IMR-90 (cell line): Measurements from ENCODE around the gene CCL27. TPM values are rescaled to one million over a fixed set of nuclear protein-coding genes. Genes with fewer than 3 reads are reported as not detected.

ENCODE experiments used
- ATAC-seq: fragments of 200-7000 bp; cut with Tn5 transposase; 2 replicates; pipeline ENCODE4 v1.9.1; 2020; ENCODE audit warnings: low read depth, mild to moderate bottlenecking, moderate library complexity
- BruUV-seq: library from RNA; stranded (reverse); fragments of 400-500 nt; replicated peaks from 2 replicates; lab custom pipeline; 2021; lab: Mats Ljungman, UMichigan
- CTCF ChIA-PET: fragments of 300-600 bp; formaldehyde crosslinking; extraction: SDS; loops from one replicate; lab custom pipeline; 2021; ENCODE audit warnings: antibody characterized with exemption; lab: Yijun Ruan, JAX
- POLR2A ChIA-PET: fragments of 300-600 bp; sonication (Branson Sonifier 250); formaldehyde crosslinking; loops from one replicate; lab custom pipeline; 2022; ENCODE audit warnings: antibody characterized with exemption; ENCODE audit not compliant: unreplicated experiment; lab: Charles Lee
- DNase-seq: peaks from one replicate; pipeline ENCODE4 v3.0.0; 2013
- H2AFZ ChIP-seq: replicated peaks from 2 replicates; pipeline ENCODE3; 2013; ENCODE audit warnings: low read length, mild to moderate bottlenecking; ENCODE audit not compliant: poor library complexity
- H2AK5ac ChIP-seq: 2 replicates; pipeline ENCODE4 v1.6.1; 2013; ENCODE audit warnings: low read depth, low read length, inconsistent platforms
- H2AK9ac ChIP-seq: replicated peaks from 2 replicates; pipeline ENCODE3; 2013; ENCODE audit warnings: mild to moderate bottlenecking, low read depth, low read length, moderate library complexity; ENCODE audit not compliant: poor library complexity
- H2BK120ac ChIP-seq: 2 replicates; pipeline ENCODE4 v1.6.1; 2013; ENCODE audit warnings: low read depth, low read length, inconsistent platforms
- H2BK15ac ChIP-seq: 3 replicates; pipeline ENCODE4 v1.6.1; 2013; ENCODE audit warnings: low read depth, low read length, inconsistent platforms
- H2BK20ac ChIP-seq: 2 replicates; pipeline ENCODE4 v1.6.1; 2013; ENCODE audit warnings: low read depth, mild to moderate bottlenecking, inconsistent platforms, low read length, moderate library complexity
- H2BK5ac ChIP-seq: 2 replicates; pipeline ENCODE4 v1.6.1; 2013; ENCODE audit warnings: mild to moderate bottlenecking, low read depth, low read length, inconsistent platforms; ENCODE audit not compliant: poor library complexity, severe bottlenecking
- H3K14ac ChIP-seq: replicated peaks from 2 replicates; pipeline ENCODE4 v1.6.1; 2013; ENCODE audit warnings: low read depth, low read length, inconsistent platforms
- H3K18ac ChIP-seq: 2 replicates; pipeline ENCODE4 v1.6.1; 2013; ENCODE audit warnings: low read depth, low read length, control low read depth
- H3K23ac ChIP-seq: 2 replicates; pipeline ENCODE4 v1.6.1; 2013; ENCODE audit warnings: low read depth, low read length, inconsistent platforms
- H3K27ac ChIP-seq: 2 replicates; pipeline ENCODE4 v1.5.1; 2013; ENCODE audit warnings: mild to moderate bottlenecking, control low read depth, low read length; ENCODE audit not compliant: insufficient read depth
- H3K27me3 ChIP-seq: 2 replicates; pipeline ENCODE4 v1.6.1; 2013; ENCODE audit warnings: low read length; ENCODE audit not compliant: control insufficient read depth, insufficient read depth
- H3K36me3 ChIP-seq: 2 replicates; pipeline ENCODE4 v1.6.1; 2013; ENCODE audit warnings: low read length, mixed read lengths; ENCODE audit not compliant: control insufficient read depth, insufficient read depth
- H3K4ac ChIP-seq: 2 replicates; pipeline ENCODE4 v1.6.1; 2013; ENCODE audit warnings: low read depth, low read length, inconsistent platforms
- H3K4me1 ChIP-seq: 2 replicates; pipeline ENCODE4 v1.6.1; 2013; ENCODE audit warnings: low read length, mixed read lengths; ENCODE audit not compliant: control insufficient read depth, insufficient read depth
- H3K4me2 ChIP-seq: 2 replicates; pipeline ENCODE4 v1.6.1; 2013; ENCODE audit warnings: low read depth, mild to moderate bottlenecking, control low read depth, low read length, moderate library complexity
- H3K4me3 ChIP-seq: 2 replicates; pipeline ENCODE4 v1.5.1; 2013; ENCODE audit warnings: low read depth, mild to moderate bottlenecking, control low read depth, low read length, moderate library complexity; ENCODE audit not compliant: insufficient read depth
- H3K56ac ChIP-seq: 2 replicates; pipeline ENCODE4 v1.6.1; 2013; ENCODE audit warnings: low read length, inconsistent platforms; ENCODE audit not compliant: insufficient read depth; ENCODE audit errors: extremely low read depth
- H3K79me1 ChIP-seq, 2 experiments: 2 replicates each; pipeline ENCODE4 v1.6.1; 2013; ENCODE audit warnings: low read length in 2 of 2, inconsistent platforms in 1 of 2, low read depth in 1 of 2
- H3K9ac ChIP-seq: 2 replicates; pipeline ENCODE4 v1.6.1; 2013; ENCODE audit warnings: low read depth, low read length, control low read depth
- H3K9me1 ChIP-seq: 2 replicates; pipeline ENCODE4 v1.6.1; 2013; ENCODE audit warnings: low read length, inconsistent platforms; ENCODE audit not compliant: insufficient read depth
- H3K9me3 ChIP-seq: 2 replicates; pipeline ENCODE4 v1.6.1; 2013; ENCODE audit warnings: low read length; ENCODE audit not compliant: control insufficient read depth, insufficient read depth
- H4K20me1 ChIP-seq: 2 replicates; pipeline ENCODE4 v1.6.1; 2013; ENCODE audit warnings: low read length, inconsistent platforms; ENCODE audit not compliant: insufficient read depth
- H4K5ac ChIP-seq: 2 replicates; pipeline ENCODE4 v1.6.1; 2013; ENCODE audit warnings: mild to moderate bottlenecking, low read depth, low read length, control low read depth
- H4K8ac ChIP-seq, 2 experiments: 2 replicates each; pipeline ENCODE4 v1.6.1; 2013; ENCODE audit warnings: low read depth in 2 of 2, low read length in 2 of 2, control low read depth in 1 of 2, inconsistent platforms in 1 of 2
- H4K91ac ChIP-seq: 2 replicates; pipeline ENCODE4 v1.6.1; 2013; ENCODE audit warnings: low read depth, low read length, inconsistent platforms; ENCODE audit not compliant: insufficient read depth
- BHLHE40 ChIP-seq: fragments of 150-350 bp; IDR thresholded peaks from 2 replicates; pipeline ENCODE4 v1.6.1; 2016; ENCODE audit warnings: mild to moderate bottlenecking, low read depth, low read length
- CEBPB ChIP-seq: IDR thresholded peaks from 2 replicates; pipeline ENCODE4 v1.6.1; 2012; ENCODE audit warnings: low read depth, low read length, improper control_type of control experiment
- CHD1 ChIP-seq: IDR thresholded peaks from 2 replicates; pipeline ENCODE4 v1.6.1; 2012; ENCODE audit warnings: low read depth, low read length, improper control_type of control experiment
- FOS ChIP-seq: fragments of 150-350 bp; IDR thresholded peaks from 2 replicates; pipeline ENCODE4 v1.6.1; 2016; ENCODE audit warnings: low read depth, low read length
- MAFK ChIP-seq: IDR thresholded peaks from 2 replicates; pipeline ENCODE4 v1.6.1; 2012; ENCODE audit warnings: low read depth, low read length, improper control_type of control experiment
- MAZ ChIP-seq: IDR thresholded peaks from 2 replicates; pipeline ENCODE4 v1.6.1; 2012; ENCODE audit warnings: low read depth, mild to moderate bottlenecking, low read length, improper control_type of control experiment, moderate library complexity, borderline replicate concordance
- MXI1 ChIP-seq: IDR thresholded peaks from 2 replicates; pipeline ENCODE4 v1.6.1; 2012; ENCODE audit warnings: low read depth, mild to moderate bottlenecking, low read length, moderate library complexity, borderline replicate concordance
- NFE2L2 ChIP-seq: fragments of 150-350 bp; IDR thresholded peaks from 2 replicates; pipeline ENCODE4 v1.6.1; 2016; ENCODE audit warnings: low read depth, mild to moderate bottlenecking, low read length
- POLR2A ChIP-seq: IDR thresholded peaks from 2 replicates; pipeline ENCODE4 v1.6.1; 2012; ENCODE audit warnings: mild to moderate bottlenecking, low read depth, low read length
- RAD21 ChIP-seq: IDR thresholded peaks from 2 replicates; pipeline ENCODE4 v1.6.1; 2012; ENCODE audit warnings: low read length, improper control_type of control experiment
- RCOR1 ChIP-seq: IDR thresholded peaks from 2 replicates; pipeline ENCODE4 v1.6.1; 2012; ENCODE audit warnings: mild to moderate bottlenecking, low read length, improper control_type of control experiment; ENCODE audit not compliant: insufficient replicate concordance
- RFX5 ChIP-seq: IDR thresholded peaks from 2 replicates; pipeline ENCODE4 v1.8.0; 2012; ENCODE audit warnings: low read depth, mild to moderate bottlenecking, low read length, moderate library complexity
- SMC3 ChIP-seq: fragments of 150-350 bp; IDR thresholded peaks from 2 replicates; pipeline ENCODE4 v1.6.1; 2016; ENCODE audit warnings: low read depth, mild to moderate bottlenecking, antibody characterized with exemption, low read length, moderate library complexity
- WGBS, 2 experiments: methylation state at CpG; one replicate each; pipeline versions ENCODE4 v1.1.5 to v1.1.7; 2013; ENCODE audit warnings: missing lambda C conversion rate in 2 of 2; ENCODE audit not compliant: insufficient read length in 1 of 2; ENCODE audit errors: extremely low coverage in 2 of 2; 5-methylcytosine and 5-hydroxymethylcytosine counted together
- dilution Hi-C: fragments of 300-500 bp; cut with HindIII; formaldehyde crosslinking; loops from one replicate; pipeline ENCODE4 v1.14.3; 2018; ENCODE audit warnings: low sequenced_read_pairs; ENCODE audit not compliant: unreplicated experiment
- in situ Hi-C: fragments of 300-500 bp; cut with MboI; formaldehyde crosslinking; loops from 3 replicates; pipeline ENCODE4 v1.14.3; 2019; ENCODE audit warnings: low sequenced_read_pairs, inconsistent platforms, mixed read lengths
- intact Hi-C: fragments of 100-400 bp; cut with micrococcal nuclease; formaldehyde crosslinking; loops from 2 replicates; pipeline ENCODE4 v1.10.0; 2022
- polyA plus RNA-seq, 3 experiments: library from polyadenylated mRNA; depleted of rRNA; stranded (reverse); fragments of >200 nt; gene quantifications; 2 replicates each; pipeline ENCODE4 v1.2.3, GENCODE V29; 2012; ENCODE audit warnings: low replicate concordance in 1 of 3
- total RNA-seq: library from RNA; depleted of rRNA; stranded (reverse); fragments of >200 nt; gene quantifications from 2 replicates; pipeline ENCODE4 v1.2.3, GENCODE V29; 2012
- TF ChIP-seq, protein P1 (sequence below): conservative IDR thresholded peaks from 2 replicates; pipeline ENCODE4 v1.5.1; 2012; ENCODE audit warnings: mild to moderate bottlenecking, low read depth, low read length, improper control_type of control experiment
- TF ChIP-seq, protein P2 (sequence below): fragments of 150-350 bp; IDR thresholded peaks from 2 replicates; pipeline ENCODE4 v1.6.1; 2017; ENCODE audit warnings: mild to moderate bottlenecking, antibody characterized with exemption, low read length, low read depth
- TF ChIP-seq, protein P3 (sequence below): fragments of 150-350 bp; IDR thresholded peaks from 2 replicates; pipeline ENCODE4 v1.6.1; 2016; ENCODE audit warnings: low read depth, mild to moderate bottlenecking, low read length, moderate library complexity, borderline replicate concordance

The CCL27 gene
- total and polyA plus RNA-seq, 2 of the 4 experiments (the other 2 are of a cell fraction) = 0.18 to 0.26 TPM

DNA sequence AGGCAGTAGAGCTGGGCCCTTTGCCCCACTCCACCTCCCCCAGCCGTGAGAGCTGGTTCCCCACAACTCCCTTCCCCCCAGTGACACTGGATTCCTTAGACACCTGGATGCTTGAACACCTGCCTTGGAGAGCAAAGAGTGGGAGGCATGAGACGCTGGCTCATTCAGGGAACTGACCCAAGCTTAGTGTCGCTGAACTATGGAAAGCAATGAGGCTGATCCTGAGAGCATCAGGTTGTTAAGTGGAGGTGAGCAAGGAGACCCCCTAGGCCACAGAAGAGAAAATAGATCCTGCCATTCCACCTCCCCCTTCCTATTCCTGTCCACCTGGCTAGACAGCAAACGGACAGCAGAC, 26.6 kb upstream of the CCL27 start:
- Histone ChIP-seq H3K18ac (no peak overlapping the region), H3K4ac (no peak overlapping the region), H4K5ac (no peak overlapping the region), H4K91ac (no peak overlapping the region), H3K9me1 (0 out of 2 replicates have a peak, but pooled peaks cover 7% of the 10 kb centered on the region), H3K14ac (no peak overlapping the region), H3K9ac (no peak overlapping the region), H2BK20ac (no peak overlapping the region), H3K4me1 (no peaks in the 10 kb centered on the region; the same call in 1 of the 2 replicates), H3K79me1 (no peaks in the 10 kb centered on the region), H2AFZ (no peak overlapping the region), H3K23ac (no peak overlapping the region), H2BK15ac (no peak overlapping the region), H4K8ac (no peak overlapping the region), H3K36me3 (no peaks in the 10 kb centered on the region), H2BK5ac (no peak overlapping the region), H2AK9ac (no peak overlapping the region), H3K27ac (no peak overlapping the region), H3K4me3 (no peak overlapping the region), H3K56ac (no peak overlapping the region), H3K4me2 (no peak overlapping the region), H3K9me3 (no peaks in the 10 kb centered on the region), H3K27me3 (no peaks in the 10 kb centered on the region), H4K20me1 (no peaks in the 10 kb centered on the region; the same call in 1 of the 2 replicates), H2AK5ac (no peak overlapping the region), H2BK120ac (no peak overlapping the region)
- POLR2A ChIA-PET = no interaction called here
- WGBS, 2 experiments = no CpG with 5 or more reads among the region's 4 CpGs
- no TSS peak for BruUV-seq
- ATAC-seq (no peak), DNase-seq (no peak)
- TF ChIP-seq NFE2L2 (no peak), MAFK (no peak), RCOR1 (no peak), FOS (no peak), RFX5 (no peak), MXI1 (no peak), CEBPB (no peak), MAZ (no peak), CHD1 (no peak), RAD21 (no peak), SMC3 (no peak), BHLHE40 (no peak), POLR2A (no peak)
- TF ChIP-seq, protein P1, sequence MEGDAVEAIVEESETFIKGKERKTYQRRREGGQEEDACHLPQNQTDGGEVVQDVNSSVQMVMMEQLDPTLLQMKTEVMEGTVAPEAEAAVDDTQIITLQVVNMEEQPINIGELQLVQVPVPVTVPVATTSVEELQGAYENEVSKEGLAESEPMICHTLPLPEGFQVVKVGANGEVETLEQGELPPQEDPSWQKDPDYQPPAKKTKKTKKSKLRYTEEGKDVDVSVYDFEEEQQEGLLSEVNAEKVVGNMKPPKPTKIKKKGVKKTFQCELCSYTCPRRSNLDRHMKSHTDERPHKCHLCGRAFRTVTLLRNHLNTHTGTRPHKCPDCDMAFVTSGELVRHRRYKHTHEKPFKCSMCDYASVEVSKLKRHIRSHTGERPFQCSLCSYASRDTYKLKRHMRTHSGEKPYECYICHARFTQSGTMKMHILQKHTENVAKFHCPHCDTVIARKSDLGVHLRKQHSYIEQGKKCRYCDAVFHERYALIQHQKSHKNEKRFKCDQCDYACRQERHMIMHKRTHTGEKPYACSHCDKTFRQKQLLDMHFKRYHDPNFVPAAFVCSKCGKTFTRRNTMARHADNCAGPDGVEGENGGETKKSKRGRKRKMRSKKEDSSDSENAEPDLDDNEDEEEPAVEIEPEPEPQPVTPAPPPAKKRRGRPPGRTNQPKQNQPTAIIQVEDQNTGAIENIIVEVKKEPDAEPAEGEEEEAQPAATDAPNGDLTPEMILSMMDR = no peak
- TF ChIP-seq, protein P2, sequence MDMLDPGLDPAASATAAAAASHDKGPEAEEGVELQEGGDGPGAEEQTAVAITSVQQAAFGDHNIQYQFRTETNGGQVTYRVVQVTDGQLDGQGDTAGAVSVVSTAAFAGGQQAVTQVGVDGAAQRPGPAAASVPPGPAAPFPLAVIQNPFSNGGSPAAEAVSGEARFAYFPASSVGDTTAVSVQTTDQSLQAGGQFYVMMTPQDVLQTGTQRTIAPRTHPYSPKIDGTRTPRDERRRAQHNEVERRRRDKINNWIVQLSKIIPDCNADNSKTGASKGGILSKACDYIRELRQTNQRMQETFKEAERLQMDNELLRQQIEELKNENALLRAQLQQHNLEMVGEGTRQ = no peak
- TF ChIP-seq, protein P3, sequence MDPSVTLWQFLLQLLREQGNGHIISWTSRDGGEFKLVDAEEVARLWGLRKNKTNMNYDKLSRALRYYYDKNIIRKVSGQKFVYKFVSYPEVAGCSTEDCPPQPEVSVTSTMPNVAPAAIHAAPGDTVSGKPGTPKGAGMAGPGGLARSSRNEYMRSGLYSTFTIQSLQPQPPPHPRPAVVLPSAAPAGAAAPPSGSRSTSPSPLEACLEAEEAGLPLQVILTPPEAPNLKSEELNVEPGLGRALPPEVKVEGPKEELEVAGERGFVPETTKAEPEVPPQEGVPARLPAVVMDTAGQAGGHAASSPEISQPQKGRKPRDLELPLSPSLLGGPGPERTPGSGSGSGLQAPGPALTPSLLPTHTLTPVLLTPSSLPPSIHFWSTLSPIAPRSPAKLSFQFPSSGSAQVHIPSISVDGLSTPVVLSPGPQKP = no peak
- in situ Hi-C loops = no loop called here
- intact Hi-C loops = no loop called here
- dilution Hi-C loops = no loop called here
- CTCF ChIA-PET = no interaction called here
